ENCODE results near the gene SPATA31C2.
"Not testable (repeated sequence)": the region's sequence is repeated elsewhere in the genome, so short reads cannot be mapped to it uniquely, and the experiment has no call there.

DNA sequence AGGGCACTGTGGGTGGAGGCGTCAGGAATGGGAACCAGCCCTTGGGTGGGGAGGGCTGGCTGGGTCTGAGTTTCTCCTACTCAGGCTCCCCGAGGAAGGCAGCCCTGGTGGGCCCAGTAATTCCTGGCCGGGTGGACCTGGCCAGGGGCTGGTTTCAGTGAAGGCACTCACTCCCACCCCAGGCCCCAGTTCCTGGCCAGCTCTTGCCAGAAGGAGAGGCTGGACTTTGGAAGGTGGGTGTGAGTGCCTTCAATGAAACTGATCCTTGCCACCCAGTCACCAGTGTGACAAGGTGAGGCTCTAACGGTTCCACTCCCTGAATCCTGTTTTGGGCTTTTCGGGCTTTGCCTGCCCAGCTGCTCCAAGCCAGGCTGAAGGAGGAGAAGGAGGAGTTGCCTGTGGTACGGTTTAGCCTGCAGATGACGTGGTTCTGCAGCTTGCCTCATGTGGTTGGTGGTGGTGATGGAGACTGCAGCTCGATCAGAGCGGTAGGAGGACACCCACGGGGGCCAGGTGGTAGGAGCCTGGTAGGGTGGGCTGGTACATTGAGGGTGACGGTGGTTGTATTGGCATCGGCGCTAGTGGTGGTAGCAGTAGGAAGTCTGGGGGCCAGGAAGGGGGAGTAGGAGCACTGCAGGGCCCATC lies 23.2 kb downstream of the SPATA31C2 start:
- TF ChIP-seq, protein P1, sequence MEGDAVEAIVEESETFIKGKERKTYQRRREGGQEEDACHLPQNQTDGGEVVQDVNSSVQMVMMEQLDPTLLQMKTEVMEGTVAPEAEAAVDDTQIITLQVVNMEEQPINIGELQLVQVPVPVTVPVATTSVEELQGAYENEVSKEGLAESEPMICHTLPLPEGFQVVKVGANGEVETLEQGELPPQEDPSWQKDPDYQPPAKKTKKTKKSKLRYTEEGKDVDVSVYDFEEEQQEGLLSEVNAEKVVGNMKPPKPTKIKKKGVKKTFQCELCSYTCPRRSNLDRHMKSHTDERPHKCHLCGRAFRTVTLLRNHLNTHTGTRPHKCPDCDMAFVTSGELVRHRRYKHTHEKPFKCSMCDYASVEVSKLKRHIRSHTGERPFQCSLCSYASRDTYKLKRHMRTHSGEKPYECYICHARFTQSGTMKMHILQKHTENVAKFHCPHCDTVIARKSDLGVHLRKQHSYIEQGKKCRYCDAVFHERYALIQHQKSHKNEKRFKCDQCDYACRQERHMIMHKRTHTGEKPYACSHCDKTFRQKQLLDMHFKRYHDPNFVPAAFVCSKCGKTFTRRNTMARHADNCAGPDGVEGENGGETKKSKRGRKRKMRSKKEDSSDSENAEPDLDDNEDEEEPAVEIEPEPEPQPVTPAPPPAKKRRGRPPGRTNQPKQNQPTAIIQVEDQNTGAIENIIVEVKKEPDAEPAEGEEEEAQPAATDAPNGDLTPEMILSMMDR (conservative IDR thresholded peaks at IDR 0.05; ENCODE audit: low read depth, low read length) = not testable (repeated sequence)
- TF ChIP-seq RCOR1 (IDR thresholded peaks at IDR 0.05; ENCODE audit: insufficient replicate concordance, low read length); POLR2A (IDR thresholded peaks at IDR 0.05; ENCODE audit: low read depth, low read length); MAFK (IDR thresholded peaks at IDR 0.05; ENCODE audit: low read depth, low read length); RFX5 (IDR thresholded peaks at IDR 0.05; ENCODE audit: low read depth, low read length): not testable (repeated sequence)
